IPS-18c (cell line): ENCODE data around the gene RGPD8.

Source experiments
- H3K4me3 ChIP-seq: 2 replicates; pipeline ENCODE4 v1.7.0; 2013; ENCODE audit warnings: low read depth, mild to moderate bottlenecking, low read length, moderate library complexity; ENCODE audit not compliant: insufficient read depth
- H3K9me3 ChIP-seq: one replicate; pipeline ENCODE4 v1.6.1; 2013; ENCODE audit warnings: mild to moderate bottlenecking, low read length, moderate library complexity; ENCODE audit not compliant: control insufficient read depth, insufficient read depth

RGPD8 gene

GRCh38 chr2:112345030-112346027 is 88.1 kb downstream of the RGPD8 start:
- no peak overlapping the region for H3K4me3 ChIP-seq
- peaks cover 2% of the 10 kb centered on the region for H3K9me3 ChIP-seq

- peaks cover 2% of the 10 kb centered on the region for H3K9me3 ChIP-seq
Measured at GRCh38 chr2:112343827-112344585, 89.4 kb downstream of the RGPD8 start.

GRCh38 chr2:112342067-112342550 is 91.3 kb downstream of the RGPD8 start:
- peaks cover 2% of the 10 kb centered on the region for H3K9me3 ChIP-seq
- no peak overlapping the region for H3K4me3 ChIP-seq

More at GRCh38 chr2:112343827-112344585, 89.4 kb downstream of the RGPD8 start:
- H3K4me3 ChIP-seq: no peak overlapping the region

- Histone ChIP-seq H3K4me3 (no peak overlapping the region), H3K9me3 (peaks cover 2% of the 10 kb centered on the region)
Measured at GRCh38 chr2:112340475-112341267, 92.8 kb downstream of the RGPD8 start.

- Histone ChIP-seq H3K4me3 (no peak overlapping the region), H3K9me3 (peaks cover 1% of the 10 kb centered on the region)
Measured at GRCh38 chr2:112339986-112340385, 93.5 kb downstream of the RGPD8 start.

- no peaks in the 10 kb centered on the region for H3K9me3 ChIP-seq
Measured at GRCh38 chr2:112335600-112335999, 97.8 kb downstream of the RGPD8 start.

GRCh38 chr2:112332123-112332696 is 101.2 kb downstream of the RGPD8 start:
- Histone ChIP-seq H3K9me3 (no peaks in the 10 kb centered on the region), H3K4me3 (no peak overlapping the region)

More at GRCh38 chr2:112335600-112335999, 97.8 kb downstream of the RGPD8 start:
- H3K4me3 ChIP-seq: no peak overlapping the region

GRCh38 chr2:112322919-112323318 is 110.5 kb downstream of the RGPD8 start:
- Histone ChIP-seq H3K9me3 (no peaks in the 10 kb centered on the region), H3K4me3 (no peak overlapping the region)

GRCh38 chr2:112321375-112322320 is 111.8 kb downstream of the RGPD8 start:
- Histone ChIP-seq H3K4me3 (no peak overlapping the region), H3K9me3 (no peaks in the 10 kb centered on the region)
